ENCODE measurements around the gene SAFB2.

DNA sequence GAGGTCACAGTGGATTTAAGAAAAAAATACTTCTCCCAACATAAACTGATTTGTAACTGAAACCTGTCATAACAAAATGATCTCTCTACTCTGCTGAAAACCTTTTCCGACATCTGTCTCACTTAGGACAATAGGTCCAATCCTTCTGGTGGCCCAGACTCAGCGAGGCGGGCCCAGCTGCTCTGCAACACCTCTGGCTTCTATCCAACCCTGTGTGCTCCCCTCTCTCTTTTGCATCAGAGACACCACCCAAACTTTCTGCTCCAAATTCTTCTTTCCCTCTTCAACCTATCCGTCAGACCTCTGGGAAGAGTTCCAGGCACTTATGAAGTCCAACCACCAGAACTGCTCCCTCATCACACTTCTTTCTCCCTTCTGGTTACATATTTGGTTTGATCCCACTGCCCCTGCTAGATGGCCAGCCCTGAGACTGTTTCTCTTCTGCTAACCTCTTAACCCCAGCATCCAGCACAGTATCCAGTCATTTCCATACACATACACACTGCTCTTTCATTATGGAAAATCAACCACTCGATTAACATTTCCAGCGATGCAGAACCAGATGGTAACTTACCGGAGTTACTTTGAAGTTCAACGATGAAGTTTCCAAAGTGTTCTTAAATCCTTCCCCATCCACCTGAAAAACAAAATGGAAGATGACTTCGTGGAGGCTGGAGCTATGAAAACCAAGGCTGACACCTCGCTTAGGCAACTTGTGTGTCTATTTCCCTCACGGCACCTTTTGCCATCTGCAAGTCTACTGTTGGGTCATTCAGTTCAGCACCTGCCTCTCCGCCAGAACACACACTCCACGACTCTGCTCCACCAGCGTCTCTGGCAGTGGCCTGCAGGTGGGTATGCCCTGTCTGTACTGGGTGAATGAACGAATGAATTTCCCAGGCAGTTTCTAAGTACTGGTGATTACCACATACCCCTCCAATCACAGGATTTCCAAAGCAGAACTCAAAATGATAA, 9.4 kb downstream of the SAFB2 start:
- TF ChIP-seq, protein P1, sequence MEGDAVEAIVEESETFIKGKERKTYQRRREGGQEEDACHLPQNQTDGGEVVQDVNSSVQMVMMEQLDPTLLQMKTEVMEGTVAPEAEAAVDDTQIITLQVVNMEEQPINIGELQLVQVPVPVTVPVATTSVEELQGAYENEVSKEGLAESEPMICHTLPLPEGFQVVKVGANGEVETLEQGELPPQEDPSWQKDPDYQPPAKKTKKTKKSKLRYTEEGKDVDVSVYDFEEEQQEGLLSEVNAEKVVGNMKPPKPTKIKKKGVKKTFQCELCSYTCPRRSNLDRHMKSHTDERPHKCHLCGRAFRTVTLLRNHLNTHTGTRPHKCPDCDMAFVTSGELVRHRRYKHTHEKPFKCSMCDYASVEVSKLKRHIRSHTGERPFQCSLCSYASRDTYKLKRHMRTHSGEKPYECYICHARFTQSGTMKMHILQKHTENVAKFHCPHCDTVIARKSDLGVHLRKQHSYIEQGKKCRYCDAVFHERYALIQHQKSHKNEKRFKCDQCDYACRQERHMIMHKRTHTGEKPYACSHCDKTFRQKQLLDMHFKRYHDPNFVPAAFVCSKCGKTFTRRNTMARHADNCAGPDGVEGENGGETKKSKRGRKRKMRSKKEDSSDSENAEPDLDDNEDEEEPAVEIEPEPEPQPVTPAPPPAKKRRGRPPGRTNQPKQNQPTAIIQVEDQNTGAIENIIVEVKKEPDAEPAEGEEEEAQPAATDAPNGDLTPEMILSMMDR (tag by site-specific recombination; IDR thresholded peaks at IDR 0.05): no peak
- TF ChIP-seq ZNF24 (tag by site-specific recombination; IDR thresholded peaks at IDR 0.05) (no peak), ZNF138 (tag by site-specific recombination; IDR thresholded peaks at IDR 0.05; ENCODE audit: borderline replicate concordance) (no peak), ZNF530 (tag by site-specific recombination; IDR thresholded peaks at IDR 0.05; ENCODE audit: low read depth) (no peak), SCRT1 (tag by site-specific recombination; IDR thresholded peaks at IDR 0.05; ENCODE audit: borderline replicate concordance) (no peak), HOXC10 (CRISPR knock-in tag; IDR thresholded peaks at IDR 0.05) (no peak), ZNF610 (tag by site-specific recombination; IDR thresholded peaks at IDR 0.05; ENCODE audit: borderline replicate concordance) (no peak), ZNF155 (tag by site-specific recombination; IDR thresholded peaks at IDR 0.05) (no peak), ZNF221 (tag by site-specific recombination; IDR thresholded peaks at IDR 0.05; ENCODE audit: borderline replicate concordance) (no peak)
- TF ChIP-seq, protein P2, sequence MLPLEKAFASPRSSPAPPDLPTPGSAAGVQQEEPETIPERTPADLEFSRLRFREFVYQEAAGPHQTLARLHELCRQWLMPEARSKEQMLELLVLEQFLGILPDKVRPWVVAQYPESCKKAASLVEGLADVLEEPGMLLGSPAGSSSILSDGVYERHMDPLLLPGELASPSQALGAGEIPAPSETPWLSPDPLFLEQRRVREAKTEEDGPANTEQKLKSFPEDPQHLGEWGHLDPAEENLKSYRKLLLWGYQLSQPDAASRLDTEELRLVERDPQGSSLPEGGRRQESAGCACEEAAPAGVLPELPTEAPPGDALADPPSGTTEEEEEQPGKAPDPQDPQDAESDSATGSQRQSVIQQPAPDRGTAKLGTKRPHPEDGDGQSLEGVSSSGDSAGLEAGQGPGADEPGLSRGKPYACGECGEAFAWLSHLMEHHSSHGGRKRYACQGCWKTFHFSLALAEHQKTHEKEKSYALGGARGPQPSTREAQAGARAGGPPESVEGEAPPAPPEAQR (tag by site-specific recombination; IDR thresholded peaks at IDR 0.05): no peak
- TF ChIP-seq, protein P3, sequence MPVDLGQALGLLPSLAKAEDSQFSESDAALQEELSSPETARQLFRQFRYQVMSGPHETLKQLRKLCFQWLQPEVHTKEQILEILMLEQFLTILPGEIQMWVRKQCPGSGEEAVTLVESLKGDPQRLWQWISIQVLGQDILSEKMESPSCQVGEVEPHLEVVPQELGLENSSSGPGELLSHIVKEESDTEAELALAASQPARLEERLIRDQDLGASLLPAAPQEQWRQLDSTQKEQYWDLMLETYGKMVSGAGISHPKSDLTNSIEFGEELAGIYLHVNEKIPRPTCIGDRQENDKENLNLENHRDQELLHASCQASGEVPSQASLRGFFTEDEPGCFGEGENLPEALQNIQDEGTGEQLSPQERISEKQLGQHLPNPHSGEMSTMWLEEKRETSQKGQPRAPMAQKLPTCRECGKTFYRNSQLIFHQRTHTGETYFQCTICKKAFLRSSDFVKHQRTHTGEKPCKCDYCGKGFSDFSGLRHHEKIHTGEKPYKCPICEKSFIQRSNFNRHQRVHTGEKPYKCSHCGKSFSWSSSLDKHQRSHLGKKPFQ (tag by site-specific recombination; IDR thresholded peaks at IDR 0.05): no peak
